GM19463 (cell line): ENCODE measurements around the gene MYL7.

ENCODE experiments used
- ATAC-seq: cut with Tn5 transposase; IDR thresholded peaks from one replicate; pipeline ENCODE4 v1.9.1; 2021; ENCODE audit warnings: mild to moderate bottlenecking, moderate library complexity; ENCODE audit not compliant: unreplicated experiment

The MYL7 gene

DNA sequence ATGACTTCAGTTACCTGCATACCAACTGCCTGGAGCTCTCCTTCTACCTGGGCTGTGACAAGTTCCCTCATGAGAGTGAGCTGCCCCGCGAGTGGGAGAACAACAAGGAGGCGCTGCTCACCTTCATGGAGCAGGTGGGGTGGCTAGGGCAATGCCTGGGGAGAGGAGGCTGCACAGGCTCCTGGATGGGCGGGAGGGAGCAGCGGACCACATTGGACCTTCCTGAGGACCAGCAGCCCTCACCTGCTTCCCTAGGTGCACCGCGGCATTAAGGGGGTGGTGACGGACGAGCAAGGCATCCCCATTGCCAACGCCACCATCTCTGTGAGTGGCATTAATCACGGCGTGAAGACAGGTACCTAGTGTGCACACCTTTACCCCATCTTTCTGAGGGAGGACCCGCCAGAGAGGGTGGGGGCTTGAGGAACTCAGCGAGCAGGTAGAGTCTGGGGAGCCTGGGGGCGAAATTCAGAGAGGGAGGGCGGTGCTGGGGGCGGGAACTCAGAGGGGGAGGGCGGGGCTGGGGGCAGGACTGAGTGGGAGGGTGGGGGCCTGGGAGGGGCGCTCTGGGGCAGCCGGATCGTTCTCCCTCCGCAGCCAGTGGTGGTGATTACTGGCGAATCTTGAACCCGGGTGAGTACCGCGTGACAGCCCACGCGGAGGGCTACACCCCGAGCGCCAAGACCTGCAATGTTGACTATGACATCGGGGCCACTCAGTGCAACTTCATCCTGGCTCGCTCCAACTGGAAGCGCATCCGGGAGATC lies 28.0 kb downstream of the MYL7 start:
- no peak for ATAC-seq

DNA sequence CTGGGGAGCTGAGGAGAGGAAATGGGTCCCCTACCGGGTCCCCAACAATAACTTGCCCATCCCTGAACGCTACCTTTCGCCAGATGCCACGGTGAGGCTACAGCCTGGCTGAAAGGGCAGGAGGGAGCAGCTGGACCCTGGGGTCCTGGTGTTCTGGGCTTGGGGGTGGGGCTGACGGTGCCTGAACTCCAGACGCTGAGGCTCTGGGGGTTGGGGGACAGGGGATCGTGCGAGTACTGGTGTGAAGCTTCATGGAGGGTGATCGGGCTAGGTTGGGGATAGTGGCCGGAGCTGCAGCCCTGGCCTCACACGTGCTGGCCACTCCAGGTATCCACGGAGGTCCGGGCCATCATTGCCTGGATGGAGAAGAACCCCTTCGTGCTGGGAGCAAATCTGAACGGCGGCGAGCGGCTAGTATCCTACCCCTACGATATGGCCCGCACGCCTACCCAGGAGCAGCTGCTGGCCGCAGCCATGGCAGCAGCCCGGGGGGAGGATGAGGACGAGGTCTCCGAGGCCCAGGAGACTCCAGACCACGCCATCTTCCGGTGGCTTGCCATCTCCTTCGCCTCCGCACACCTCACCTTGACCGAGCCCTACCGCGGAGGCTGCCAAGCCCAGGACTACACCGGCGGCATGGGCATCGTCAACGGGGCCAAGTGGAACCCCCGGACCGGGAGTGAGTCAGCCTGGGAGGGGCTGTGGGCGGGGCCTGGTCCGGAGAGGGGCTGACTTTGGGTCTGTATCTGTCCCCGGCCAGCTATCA lies 28.7 kb downstream of the MYL7 start:
- no peak for ATAC-seq

DNA sequence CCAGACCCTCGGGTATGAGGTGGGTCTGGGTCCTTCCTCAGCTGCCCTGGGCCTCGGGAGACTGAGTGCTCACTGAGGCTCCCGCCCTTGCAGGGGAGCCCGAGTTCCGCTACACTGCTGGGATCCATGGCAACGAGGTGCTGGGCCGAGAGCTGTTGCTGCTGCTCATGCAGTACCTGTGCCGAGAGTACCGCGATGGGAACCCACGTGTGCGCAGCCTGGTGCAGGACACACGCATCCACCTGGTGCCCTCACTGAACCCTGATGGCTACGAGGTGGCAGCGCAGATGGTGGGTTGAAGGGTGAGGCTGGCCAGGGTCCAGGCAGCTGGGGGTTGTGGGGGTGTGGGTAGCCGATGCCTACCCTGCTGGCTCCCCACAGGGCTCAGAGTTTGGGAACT lies 29.4 kb downstream of the MYL7 start:
- ATAC-seq, result no peak

DNA sequence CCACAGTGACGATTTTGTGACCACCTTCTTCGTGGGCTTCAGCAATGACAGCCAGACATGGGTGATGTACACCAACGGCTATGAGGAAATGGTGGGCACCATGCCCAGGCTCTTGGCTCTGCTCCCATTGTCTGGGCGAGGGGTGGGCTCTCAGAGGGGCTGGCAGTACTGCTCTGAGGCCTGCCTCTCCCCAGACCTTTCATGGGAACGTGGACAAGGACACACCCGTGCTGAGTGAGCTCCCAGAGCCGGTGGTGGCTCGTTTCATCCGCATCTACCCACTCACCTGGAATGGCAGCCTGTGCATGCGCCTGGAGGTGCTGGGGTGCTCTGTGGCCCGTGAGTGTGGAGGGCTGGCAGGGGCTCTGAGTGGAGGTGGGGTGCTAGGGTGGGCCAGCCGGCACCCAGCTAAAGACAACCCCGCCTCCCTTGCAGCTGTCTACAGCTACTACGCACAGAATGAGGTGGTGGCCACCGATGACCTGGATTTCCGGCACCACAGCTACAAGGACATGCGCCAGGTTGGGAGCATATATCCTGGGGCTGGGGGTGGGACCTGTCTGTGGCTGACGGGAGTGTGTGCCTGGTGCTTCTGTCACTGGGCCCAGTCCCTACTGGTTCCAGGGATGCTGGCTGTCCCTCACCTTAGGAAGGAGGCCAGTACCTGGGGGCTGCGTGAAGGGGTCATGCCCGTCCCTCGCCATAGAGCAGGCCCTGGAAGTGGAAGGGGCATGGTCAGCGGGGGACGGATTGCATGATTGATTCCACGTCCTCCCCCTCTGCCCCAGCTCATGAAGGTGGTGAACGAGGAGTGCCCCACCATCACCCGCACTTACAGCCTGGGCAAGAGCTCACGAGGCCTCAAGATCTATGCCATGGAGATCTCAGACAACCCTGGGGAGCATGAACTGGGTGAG lies 30.2 kb downstream of the MYL7 start:
- ATAC-seq, result no peak

DNA sequence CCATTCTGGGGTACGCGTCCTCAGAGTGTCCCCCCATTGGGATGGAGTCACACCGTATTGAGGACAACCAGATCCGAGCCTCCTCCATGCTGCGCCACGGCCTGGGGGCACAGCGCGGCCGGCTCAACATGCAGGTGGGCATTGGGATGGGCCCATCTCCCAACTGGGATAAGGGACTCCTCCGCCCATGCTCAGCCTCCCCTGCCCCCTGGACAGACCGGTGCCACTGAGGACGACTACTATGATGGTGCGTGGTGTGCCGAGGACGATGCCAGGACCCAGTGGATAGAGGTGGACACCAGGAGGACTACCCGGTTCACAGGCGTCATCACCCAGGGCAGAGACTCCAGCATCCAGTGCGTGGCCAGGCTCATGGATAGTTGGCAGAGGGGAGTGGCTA lies 31.1 kb downstream of the MYL7 start:
- ATAC-seq, result no peak

DNA sequence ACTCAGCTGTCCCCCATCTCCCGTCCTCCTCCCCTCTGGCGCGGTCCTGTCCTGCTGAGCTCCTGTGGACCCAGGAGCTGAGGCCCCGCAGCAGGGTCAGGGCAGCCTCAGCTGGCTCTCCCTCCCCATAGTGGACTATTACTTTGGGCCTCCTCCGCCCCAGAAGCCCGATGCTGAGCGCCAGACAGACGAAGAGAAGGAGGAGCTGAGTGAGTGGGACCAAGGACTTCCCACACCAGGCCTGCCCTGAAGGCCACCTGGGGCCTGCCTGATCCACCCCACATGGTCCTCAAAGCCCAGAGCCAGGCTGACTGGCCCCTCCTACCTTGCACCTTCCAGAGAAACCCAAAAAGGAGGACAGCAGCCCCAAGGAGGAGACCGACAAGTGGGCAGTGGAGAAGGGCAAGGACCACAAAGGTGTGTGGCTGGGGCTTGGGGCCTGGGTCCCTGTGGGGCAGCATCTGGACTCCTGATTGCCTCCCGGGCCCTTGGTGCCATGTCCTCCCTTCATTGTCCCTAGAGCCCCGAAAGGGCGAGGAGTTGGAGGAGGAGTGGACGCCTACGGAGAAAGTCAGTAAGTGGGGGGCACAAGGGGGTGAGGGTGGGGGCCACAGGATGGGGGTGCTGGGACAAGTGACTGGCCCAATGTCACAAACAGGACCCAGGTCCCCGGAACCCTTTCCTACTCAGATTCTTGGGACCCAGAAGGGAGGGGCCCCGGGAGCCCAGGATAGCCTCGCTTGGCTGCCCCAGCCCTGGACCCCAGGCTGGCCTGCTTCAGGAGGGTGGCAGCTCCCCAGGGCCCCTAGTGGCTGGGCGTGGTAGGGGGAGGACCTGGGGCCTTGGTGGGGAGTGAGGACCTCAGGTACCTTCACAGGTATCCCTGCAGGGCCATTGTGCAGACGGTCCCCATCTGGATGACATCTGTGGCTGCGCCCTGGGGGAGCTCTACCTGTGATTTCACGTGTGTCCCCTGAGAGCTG lies 32.1 kb downstream of the MYL7 start:
- ATAC-seq, result no peak

DNA sequence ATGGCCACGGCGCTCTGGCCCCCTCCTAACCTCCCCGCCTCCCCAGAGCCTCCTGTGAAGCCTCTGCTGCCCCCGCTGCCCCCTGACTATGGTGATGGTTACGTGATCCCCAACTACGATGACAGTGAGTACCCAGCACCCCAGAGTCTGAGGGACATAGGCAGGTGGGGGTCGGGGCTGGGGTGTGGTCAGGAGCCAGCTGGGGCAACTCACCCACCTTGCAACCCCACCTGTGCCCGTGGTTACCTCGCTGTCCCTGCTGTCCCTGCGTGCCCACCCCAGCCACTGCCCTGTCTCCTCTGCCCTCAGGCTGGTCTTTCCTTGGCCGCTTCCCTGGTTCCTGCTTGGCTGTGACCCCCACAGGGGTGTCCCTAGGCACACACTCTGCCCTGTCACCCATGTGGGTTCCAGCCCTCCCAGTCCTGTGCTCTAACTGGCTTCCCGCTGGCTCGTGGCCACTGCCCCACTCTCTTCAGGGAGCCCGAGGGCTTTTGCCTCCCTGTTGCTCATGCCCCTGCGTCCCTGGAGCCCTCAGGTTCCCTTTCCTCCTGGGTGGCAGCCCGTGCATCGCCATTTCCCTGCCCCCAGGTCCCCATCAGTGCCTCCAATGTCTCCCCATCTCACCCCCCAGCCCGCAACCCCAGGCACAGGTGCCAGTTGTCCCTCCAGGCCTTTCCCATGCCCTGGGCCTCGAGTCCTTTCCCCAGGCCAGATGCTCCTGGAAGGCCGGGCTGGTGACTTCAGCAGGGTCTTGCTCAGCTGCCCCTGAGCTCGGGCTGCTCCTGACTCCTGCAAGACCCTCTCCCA lies 33.0 kb downstream of the MYL7 start:
- no peak for ATAC-seq

DNA sequence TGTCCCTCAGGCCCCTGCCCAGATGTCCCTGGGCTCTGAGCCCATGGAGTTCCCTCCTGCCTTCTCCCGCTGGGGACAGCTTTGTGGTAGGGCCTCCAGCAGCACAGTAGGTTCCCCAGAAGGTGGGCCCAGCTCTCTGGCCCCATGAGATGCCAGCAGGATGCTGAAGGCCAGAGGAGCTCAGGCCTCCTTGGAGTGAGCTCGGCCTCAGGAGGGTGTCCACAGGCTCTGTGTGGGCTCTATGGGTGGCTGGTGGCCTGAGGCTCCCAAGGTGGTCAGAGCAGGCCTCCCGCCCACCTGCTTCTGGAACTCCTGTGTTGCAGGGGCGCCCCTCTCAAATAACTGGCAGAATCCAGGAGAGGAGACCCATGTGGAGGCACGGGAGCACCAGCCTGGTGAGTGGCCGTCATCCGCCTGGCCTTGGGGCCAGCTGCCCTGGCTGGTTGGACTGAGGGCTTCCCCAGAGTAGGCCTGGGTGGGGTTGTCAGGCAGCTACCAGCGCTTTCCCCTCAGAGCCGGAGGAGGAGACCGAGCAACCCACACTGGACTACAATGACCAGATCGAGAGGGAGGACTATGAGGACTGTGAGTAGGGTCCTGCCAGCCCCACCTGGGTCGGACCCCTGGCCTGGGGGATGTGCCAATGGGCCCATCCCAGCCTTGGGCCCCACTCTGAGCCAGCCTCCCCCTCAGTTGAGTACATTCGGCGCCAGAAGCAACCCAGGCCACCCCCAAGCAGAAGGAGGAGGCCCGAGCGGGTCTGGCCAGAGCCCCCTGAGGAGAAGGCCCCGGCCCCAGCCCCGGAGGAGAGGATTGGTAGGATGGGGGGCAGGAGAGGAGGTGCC lies 33.8 kb downstream of the MYL7 start:
- no peak for ATAC-seq

DNA sequence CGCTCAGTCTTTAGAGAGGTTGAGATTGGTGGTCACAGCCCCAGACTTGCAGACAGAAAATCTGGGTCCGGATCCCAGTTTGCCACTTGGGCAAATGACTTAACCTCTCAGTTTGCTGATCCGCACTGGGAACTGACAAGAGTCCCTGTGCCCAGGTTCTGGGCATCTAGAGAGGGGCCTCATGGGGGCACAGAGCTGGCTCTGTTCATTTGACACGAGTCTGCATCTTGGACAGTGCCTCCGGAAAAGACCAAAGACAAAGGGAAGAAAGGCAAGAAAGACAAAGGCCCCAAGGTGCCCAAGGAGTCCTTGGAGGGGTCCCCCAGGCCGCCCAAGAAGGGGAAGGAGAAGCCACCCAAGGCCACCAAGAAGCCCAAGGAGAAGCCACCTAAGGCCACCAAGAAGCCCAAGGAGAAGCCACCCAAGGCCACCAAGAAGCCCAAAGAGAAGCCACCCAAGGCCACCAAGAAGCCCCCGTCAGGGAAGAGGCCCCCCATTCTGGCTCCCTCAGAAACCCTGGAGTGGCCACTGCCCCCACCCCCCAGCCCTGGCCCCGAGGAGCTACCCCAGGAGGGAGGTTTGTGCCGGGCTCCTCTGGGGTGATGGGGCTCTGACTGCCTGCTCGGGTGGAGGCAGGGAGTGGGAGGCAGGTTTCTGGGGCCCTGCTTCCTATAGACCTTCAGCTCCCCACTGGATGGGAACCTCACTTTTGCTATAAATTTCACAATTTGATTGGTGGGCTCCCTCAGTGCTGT lies 34.6 kb downstream of the MYL7 start:
- no peak for ATAC-seq

DNA sequence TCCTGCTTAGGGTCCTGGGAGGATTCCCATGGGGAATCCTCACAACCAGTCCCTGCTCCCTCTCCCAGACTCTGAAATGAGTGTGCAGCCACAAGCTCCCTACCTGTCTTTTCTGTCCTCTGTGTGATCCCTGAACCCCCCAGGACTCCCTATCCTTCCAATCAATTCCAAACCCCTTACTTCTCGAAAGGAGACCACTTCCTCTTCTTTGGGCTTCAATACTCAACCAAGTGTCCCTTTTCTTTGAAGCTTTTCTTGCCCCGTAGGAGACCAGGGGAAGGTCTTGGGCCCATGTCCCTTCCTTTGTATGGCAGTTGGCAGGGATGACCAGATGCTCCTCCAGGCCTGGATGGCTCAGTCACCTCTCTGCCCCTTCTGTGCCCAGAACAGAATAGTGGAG lies 35.3 kb downstream of the MYL7 start:
- no peak for ATAC-seq

DNA sequence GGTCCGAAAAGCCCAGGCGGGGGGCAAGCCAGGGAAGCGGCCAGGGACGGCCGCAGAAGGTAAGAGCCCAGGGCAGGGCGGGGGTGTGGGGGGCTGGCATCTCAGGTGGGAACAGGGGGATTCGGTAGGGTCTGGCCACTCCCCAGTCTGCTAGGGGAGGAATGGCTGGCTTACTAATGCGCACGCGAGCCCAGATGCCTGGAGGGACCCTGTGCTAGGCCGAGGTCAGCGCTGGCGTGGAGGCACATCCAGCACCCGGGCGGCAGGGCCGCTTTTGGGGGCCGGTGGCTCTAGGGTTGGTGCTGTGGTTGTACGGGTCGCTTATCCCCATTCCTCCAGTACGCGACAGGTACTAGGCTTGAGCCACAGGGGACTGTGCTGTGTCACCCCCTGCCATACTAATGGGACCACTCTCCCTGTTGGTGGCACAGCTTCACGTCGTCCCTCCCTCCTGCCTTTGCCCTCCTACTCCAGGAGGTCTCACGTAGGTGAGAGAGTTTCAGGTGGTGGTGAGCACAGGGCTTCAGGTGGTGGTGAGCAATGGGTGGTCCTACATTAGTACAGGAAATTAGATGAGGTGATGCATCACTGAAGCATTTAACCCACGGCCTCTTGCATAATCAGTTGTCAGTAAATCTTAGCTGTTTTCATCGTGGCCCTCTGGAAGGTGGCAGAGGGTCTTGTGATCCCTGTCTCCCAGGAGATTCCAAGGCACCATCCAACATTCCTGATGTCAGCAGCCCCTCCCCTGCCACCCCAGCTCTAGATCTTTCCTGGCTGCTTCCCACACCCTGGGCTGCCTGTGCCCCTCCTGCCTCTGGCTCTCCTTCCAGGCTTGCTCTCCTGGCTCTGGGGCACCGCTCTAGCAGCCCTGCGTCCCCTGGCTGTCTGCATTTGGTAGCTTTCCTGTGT lies 36.0 kb downstream of the MYL7 start:
- no peak for ATAC-seq

DNA sequence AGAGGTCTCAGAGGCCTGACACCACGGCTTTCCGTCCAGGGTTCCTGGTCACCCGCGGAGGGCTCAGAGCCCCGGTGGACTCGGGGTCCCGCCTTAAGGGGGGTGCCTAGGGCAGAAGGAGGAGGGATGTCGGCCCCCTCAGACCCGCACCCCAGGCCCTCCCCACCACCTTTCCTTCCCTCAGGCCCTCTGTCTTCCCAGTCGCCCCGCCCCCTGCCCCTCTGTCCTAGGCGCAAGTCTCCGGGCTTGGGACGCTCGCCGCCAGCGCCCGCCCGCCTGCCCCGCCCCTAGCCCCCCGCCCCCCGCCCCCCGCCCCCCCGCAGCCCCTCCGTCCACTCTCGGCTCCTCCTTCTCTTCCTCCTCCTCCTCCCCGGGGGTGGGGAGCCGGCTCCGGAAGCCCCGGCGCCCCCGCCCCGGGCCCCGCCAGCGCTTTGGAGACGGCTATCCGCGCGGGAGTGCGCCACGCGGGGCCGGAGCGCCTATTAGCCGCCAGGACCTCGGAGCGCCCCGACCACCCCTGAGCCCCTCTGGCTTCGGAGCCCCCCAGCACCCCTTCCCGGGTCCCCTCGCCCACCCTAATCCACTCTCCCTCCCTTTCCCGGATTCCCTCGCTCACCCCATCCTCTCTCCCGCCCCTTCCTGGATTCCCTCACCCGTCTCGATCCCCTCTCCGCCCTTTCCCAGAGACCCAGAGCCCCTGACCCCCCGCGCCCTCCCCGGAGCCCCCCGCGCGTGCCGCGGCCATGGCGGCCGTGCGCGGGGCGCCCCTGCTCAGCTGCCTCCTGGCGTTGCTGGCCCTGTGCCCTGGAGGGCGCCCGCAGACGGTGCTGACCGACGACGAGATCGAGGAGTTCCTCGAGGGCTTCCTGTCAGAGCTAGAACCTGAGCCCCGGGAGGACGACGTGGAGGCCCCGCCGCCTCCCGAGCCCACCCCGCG lies 36.9 kb downstream of the MYL7 start, which contains the start of gene AEBP1:
AEBP1 (plus strand) TSS at position 423 of the 937 bp plus-strand sequence; CDS start at position 744, 321 bp downstream.
- no peak for ATAC-seq

DNA sequence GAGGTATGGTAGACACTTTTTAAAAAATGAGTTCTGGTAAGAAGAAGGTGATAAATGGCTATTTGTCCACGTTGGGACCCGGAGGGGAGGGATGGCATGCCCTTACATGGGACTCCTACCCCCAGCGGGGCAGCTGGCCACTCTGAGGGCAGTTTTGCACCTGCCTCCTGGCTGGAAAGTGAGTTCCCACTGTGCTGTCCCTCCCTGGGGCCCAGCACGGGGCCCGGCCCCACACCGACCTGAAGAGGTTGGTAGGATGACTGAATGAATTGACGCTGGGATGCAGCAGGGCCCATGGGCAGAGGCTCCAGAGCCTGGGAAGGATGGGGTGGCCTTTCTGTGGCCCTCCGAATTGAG lies 37.6 kb downstream of the MYL7 start:
- no peak for ATAC-seq

DNA sequence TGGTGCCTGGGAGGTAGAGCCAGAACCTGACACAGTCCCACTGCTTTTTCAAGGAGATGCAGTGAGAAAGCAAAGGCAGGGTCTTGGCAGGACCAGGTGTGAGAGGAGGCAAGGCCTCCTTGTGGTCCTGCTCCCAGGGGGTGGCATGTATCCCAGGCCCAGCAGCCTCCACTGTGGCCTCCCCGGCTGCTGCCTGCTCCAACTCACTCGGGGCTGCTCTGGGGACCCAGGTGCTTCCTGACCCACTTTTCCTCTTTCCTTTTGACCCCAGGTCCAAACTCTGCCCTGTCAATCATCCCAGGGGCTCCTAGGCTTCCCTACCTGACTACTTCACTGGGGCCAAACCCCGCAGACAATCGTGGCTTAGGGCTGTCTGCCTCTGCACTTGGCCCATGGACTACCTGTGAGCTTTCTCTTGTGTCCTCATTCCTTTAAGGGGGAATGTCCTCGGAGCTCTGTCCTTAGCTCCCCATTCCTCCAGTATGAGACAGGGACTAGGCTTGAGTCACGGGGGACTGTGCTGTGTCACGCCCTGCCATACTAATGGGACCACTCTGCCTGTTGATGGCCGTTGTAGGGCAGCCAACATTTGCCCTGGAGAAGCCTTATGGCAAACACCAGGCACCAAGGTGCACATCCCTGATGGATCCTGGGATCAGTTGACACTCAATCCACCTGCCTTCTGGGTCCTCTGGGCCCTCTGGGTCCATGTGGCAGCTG lies 38.1 kb downstream of the MYL7 start:
- no peak for ATAC-seq
